SU-DHL-6 (cell line): ENCODE results near the gene RAB3B.

Experiments used
- EZH2phosphoT487 ChIP-seq: fragments of 200-600 bp; sonication (generic), shearing (Covaris generic); conservative IDR thresholded peaks from 2 replicates; pipeline ENCODE4 v1.6.1; 2018; ENCODE audit warnings: mild to moderate bottlenecking, antibody characterized with exemption, low read length, moderate library complexity, mixed read lengths
- TF ChIP-seq, protein P1 (sequence below): fragments of 200-600 bp; sonication (generic); IDR thresholded peaks from one replicate; pipeline ENCODE4 v1.5.1; 2017; ENCODE audit warnings: antibody characterized with exemption, mild to moderate bottlenecking, low read length, moderate library complexity; ENCODE audit not compliant: insufficient read depth, poor library complexity, severe bottlenecking

DNA sequence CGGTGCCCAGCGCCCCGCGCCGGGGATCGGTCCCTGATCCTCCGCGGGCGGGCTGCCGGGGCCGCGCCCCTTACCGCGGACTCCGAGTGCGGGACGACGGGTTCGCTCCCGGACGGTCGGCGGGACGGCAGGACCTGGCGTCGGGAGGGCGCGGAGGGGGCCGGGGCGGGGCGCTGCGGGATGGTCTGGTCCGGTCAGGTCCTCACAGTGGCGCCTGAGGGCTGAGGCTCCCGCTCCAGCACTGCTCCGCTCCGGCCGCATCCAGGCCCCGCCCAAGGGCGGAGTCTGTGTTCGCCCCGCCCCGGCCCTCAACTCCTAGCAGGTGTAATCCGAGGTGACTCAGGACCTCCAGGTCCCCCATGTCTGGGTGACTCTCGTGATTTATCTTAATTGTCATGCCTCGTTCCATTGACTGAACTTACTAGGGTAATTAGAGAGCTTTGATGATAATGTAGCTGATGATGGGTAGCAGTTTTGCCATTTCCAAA, at the start of gene RAB3B:
- TF ChIP-seq, protein P1, sequence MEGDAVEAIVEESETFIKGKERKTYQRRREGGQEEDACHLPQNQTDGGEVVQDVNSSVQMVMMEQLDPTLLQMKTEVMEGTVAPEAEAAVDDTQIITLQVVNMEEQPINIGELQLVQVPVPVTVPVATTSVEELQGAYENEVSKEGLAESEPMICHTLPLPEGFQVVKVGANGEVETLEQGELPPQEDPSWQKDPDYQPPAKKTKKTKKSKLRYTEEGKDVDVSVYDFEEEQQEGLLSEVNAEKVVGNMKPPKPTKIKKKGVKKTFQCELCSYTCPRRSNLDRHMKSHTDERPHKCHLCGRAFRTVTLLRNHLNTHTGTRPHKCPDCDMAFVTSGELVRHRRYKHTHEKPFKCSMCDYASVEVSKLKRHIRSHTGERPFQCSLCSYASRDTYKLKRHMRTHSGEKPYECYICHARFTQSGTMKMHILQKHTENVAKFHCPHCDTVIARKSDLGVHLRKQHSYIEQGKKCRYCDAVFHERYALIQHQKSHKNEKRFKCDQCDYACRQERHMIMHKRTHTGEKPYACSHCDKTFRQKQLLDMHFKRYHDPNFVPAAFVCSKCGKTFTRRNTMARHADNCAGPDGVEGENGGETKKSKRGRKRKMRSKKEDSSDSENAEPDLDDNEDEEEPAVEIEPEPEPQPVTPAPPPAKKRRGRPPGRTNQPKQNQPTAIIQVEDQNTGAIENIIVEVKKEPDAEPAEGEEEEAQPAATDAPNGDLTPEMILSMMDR = no peak
- TF ChIP-seq EZH2phosphoT487 = no peak
